Measurements from ENCODE around the gene RRM2. TPM values are rescaled to one million over a fixed set of nuclear protein-coding genes. Genes with fewer than 3 reads are reported as not detected.

RRM2 gene
- total RNA-seq, 4 donors from 2014 or later: 27.2 TPM; not detected in 3

DNA sequence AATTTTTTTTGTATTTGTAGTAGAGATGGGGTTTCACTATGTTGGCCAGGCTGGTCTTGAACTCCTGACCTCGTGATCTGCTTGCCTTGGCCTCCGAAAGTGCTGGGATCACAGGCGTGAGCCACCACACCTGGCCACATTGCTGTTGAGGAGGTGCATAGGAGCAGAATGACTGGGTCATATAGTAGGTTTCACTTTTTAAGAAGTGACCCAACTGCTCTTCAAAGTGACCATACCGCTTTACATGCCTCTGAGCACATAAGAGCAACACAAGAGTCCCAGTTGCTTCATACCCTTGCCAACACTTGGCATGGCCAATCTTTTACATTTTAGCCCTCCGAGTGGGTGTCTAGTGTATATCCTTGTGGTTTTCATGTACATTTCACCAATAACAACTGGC lies 28.9 kb downstream of the RRM2 start:
- Histone ChIP-seq H3K4me3 (no peak overlapping the region), H3K27ac (no peak overlapping the region), H3K36me3 (no peaks in the 10 kb centered on the region), H3K27me3 (no peaks in the 10 kb centered on the region), H3K4me1 (no peaks in the 10 kb centered on the region), H3K9me3 (no peaks in the 10 kb centered on the region)
- DNase-seq: no peak
- TF ChIP-seq POLR2A (IDR thresholded peaks at IDR 0.05): no peak
- TF ChIP-seq, protein P1, sequence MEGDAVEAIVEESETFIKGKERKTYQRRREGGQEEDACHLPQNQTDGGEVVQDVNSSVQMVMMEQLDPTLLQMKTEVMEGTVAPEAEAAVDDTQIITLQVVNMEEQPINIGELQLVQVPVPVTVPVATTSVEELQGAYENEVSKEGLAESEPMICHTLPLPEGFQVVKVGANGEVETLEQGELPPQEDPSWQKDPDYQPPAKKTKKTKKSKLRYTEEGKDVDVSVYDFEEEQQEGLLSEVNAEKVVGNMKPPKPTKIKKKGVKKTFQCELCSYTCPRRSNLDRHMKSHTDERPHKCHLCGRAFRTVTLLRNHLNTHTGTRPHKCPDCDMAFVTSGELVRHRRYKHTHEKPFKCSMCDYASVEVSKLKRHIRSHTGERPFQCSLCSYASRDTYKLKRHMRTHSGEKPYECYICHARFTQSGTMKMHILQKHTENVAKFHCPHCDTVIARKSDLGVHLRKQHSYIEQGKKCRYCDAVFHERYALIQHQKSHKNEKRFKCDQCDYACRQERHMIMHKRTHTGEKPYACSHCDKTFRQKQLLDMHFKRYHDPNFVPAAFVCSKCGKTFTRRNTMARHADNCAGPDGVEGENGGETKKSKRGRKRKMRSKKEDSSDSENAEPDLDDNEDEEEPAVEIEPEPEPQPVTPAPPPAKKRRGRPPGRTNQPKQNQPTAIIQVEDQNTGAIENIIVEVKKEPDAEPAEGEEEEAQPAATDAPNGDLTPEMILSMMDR (IDR thresholded peaks at IDR 0.05): no peak
- intact Hi-C loops (cut with DNase I; ENCODE audit: low total_unique reads): no loop called here

DNA sequence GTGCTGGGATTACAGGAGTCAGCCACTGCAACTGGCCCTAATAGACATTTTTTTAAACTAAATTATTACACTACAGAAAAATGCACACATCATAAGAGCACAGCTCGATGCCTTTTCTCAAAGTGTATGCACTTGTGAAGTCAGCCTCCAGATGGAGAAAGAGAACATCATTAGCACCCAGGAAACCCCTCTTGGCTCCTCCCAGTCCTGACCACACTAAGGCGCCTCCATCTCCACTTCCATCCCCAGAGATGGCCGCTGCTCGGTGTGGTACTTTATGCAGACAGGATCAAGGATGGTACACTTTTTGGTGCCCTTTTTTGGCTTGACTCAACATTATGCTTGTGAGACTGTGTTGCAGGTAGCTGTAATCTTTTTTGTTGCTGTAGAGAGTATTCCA lies 34.8 kb downstream of the RRM2 start:
- TF ChIP-seq, protein P1 (IDR thresholded peaks at IDR 0.05): no peak
- no peak for TF ChIP-seq POLR2A (IDR thresholded peaks at IDR 0.05)
- Histone ChIP-seq H3K36me3 (no peaks in the 10 kb centered on the region), H3K27ac (no peak overlapping the region), H3K4me3 (no peak overlapping the region), H3K9me3 (no peaks in the 10 kb centered on the region), H3K27me3 (no peaks in the 10 kb centered on the region), H3K4me1 (no peaks in the 10 kb centered on the region)
- no peak for DNase-seq
- intact Hi-C loops (cut with DNase I; ENCODE audit: low total_unique reads): no loop called here

DNA sequence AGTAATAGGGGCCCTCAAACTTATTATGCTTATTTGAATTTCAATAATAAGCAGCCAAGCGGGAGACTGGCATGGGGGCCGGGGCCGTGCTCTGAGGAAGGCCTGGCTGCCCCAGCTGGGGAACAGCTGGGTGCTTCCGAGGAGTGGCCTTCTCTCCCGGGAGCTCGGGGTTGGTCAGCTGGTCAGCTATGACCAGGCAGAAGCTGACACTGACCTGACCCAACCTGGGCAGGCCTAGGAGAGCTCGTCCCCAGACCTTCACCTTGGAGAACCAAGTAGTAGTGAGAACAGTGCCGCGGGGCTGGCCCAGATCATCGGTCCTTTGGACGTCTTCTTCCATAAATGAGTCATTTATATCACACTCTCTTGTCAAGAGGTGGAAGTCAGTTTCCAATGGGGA lies 36.1 kb downstream of the RRM2 start:
- no peak overlapping the region for H3K27ac ChIP-seq
- no peaks in the 10 kb centered on the region for H3K36me3 ChIP-seq
- no peak overlapping the region for H3K4me3 ChIP-seq
- DNase-seq: no peak
- H3K4me1 ChIP-seq: peaks cover 0 to 6% of the 10 kb centered on the region in 2 donors
- intact Hi-C loops (cut with DNase I; ENCODE audit: low total_unique reads): no loop called here
- TF ChIP-seq POLR2A (IDR thresholded peaks at IDR 0.05): no peak
- TF ChIP-seq, protein P1 (IDR thresholded peaks at IDR 0.05): no peak
- no peaks in the 10 kb centered on the region for H3K9me3 ChIP-seq
- no peaks in the 10 kb centered on the region for H3K27me3 ChIP-seq

DNA sequence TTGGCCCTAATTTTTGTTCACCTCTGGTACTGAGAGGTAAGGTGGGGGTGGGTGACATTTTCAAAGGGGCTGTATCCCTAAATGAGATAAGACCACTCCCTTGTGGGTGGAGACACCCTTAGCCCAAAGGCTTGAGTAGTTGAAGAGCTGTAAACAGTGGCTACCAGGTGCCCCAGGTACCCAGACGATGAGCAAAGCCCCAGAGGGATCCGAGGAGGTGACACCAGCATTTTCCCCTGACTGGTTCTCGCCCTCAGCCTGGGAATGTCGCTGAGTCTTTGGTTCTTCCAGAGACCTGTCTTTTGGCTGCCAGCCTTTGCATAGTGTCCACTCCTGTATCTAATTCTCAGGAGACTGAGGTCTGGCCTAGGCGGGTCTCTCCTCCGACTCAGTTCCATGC lies 36.5 kb downstream of the RRM2 start:
- H3K4me3 ChIP-seq: no peak overlapping the region
- no peak for DNase-seq
- TF ChIP-seq, protein P1 (IDR thresholded peaks at IDR 0.05): no peak
- TF ChIP-seq POLR2A (IDR thresholded peaks at IDR 0.05): no peak
- no peaks in the 10 kb centered on the region for H3K9me3 ChIP-seq
- peaks cover 0 to 6% of the 10 kb centered on the region in 2 donors for H3K4me1 ChIP-seq
- H3K27ac ChIP-seq: no peak overlapping the region
- no peaks in the 10 kb centered on the region for H3K27me3 ChIP-seq
- intact Hi-C loops (cut with DNase I; ENCODE audit: low total_unique reads): no loop called here
- H3K36me3 ChIP-seq: no peaks in the 10 kb centered on the region

DNA sequence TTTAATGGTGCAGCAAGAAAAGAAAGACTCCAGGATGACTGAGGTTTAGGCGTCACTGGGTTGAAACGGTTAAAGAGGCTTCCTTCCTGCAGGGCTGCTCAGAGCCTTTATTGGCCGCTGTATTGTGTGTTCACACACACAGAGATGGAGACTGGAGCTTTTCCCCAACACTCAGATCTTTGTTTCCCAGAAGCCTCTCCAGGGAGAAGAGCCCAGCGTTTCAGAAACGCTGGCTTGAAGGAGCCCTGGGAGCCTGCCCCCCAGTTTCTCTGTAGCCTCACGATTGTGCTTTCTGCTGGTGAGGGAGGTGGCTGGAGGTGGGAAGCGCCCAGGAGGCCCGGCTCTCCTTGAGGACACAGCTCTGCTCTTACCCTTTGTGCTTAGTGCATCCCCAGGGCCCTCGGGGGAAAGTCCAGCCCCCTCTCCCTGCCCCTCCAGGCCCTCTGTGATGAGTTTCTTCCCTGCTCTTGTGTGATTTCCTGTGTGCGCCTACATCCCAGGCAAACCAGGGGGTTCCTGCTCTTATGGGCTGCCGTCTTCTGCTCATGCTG lies 37.1 kb downstream of the RRM2 start:
- intact Hi-C loops (cut with DNase I; ENCODE audit: low total_unique reads): no loop called here
- DNase-seq: no peak
- TF ChIP-seq, protein P1 (IDR thresholded peaks at IDR 0.05): no peak
- TF ChIP-seq POLR2A (IDR thresholded peaks at IDR 0.05): no peak

More for the DNA sequence above, 37.1 kb downstream of the RRM2 start:
- no peaks in the 10 kb centered on the region for H3K27me3 ChIP-seq
- H3K4me3 ChIP-seq: no peak overlapping the region
- no peaks in the 10 kb centered on the region for H3K9me3 ChIP-seq
- no peak overlapping the region for H3K27ac ChIP-seq
- H3K36me3 ChIP-seq: no peaks in the 10 kb centered on the region
- peaks cover 0 to 6% of the 10 kb centered on the region in 2 donors for H3K4me1 ChIP-seq

All from uterus (tissue), 4 donors.